GM23338 (cell line): ENCODE data around the gene CD226.

ENCODE experiments used
- CREB1 ChIP-seq: fragments of 250-450 bp; sonication (Bioruptor Pico); IDR thresholded peaks from 2 replicates; pipeline ENCODE4 v1.5.0; 2020; ENCODE audit warnings: low read depth, mild to moderate bottlenecking, moderate library complexity
- CTCF ChIP-seq, 2 experiments: fragments of 200-600 bp in 1 of 2; sonication (generic) in 1 of 2; conservative IDR thresholded peaks; 2 replicates each; pipeline versions ENCODE4 v1.5.1 to v1.6.1; 2016 to 2017; ENCODE audit warnings: antibody characterized with exemption in 2 of 2, low read depth in 2 of 2, mild to moderate bottlenecking in 2 of 2, moderate library complexity in 1 of 2
- ETS1 ChIP-seq: IDR thresholded peaks from 2 replicates; pipeline ENCODE4 v1.6.1; 2016; ENCODE audit warnings: antibody characterized with exemption
- EZH2 ChIP-seq: fragments of 200-600 bp; sonication (generic); IDR thresholded peaks from one replicate; pipeline ENCODE4 v1.8.0; 2017; ENCODE audit warnings: antibody characterized with exemption, mild to moderate bottlenecking, low read depth; ENCODE audit not compliant: unreplicated experiment
- EZH2phosphoT487 ChIP-seq: fragments of 200-600 bp; sonication (generic); IDR thresholded peaks from one replicate; pipeline ENCODE4 v1.8.1; 2018; ENCODE audit warnings: antibody characterized with exemption; ENCODE audit not compliant: unreplicated experiment
- POLR2AphosphoS5 ChIP-seq: IDR thresholded peaks from 2 replicates; pipeline ENCODE4 v1.6.1; 2016; ENCODE audit warnings: antibody characterized with exemption, low read depth
- REST ChIP-seq: IDR thresholded peaks from one replicate; pipeline ENCODE4 v1.6.1; 2018; ENCODE audit warnings: antibody characterized with exemption; ENCODE audit not compliant: unreplicated experiment
- STAT1 ChIP-seq: IDR thresholded peaks from one replicate; pipeline ENCODE4 v1.6.1; 2016; ENCODE audit warnings: antibody characterized with exemption; ENCODE audit not compliant: unreplicated experiment
- ZNF331 ChIP-seq: fragments of 250-450 bp; sonication (Bioruptor Pico); IDR thresholded peaks from 2 replicates; pipeline ENCODE4 v1.5.0; 2020; ENCODE audit warnings: low read depth, mild to moderate bottlenecking, moderate library complexity

GRCh38 chr18:69808399-69808798 is 139.3 kb downstream of the CD226 start:
- TF ChIP-seq CTCF (conservative IDR thresholded peaks at IDR 0.05; ENCODE audit: low read depth in 2 of 2) (no peak), POLR2AphosphoS5 (no peak), EZH2 (no peak), CREB1 (no peak), EZH2phosphoT487 (no peak), REST (no peak), ETS1 (no peak), STAT1 (no peak), ZNF331 (CRISPR knock-in tag) (no peak)
